Activated T-cell treated with anti-CD3 and anti-CD28 coated beads, Interleukin-2, amount 50 U/mL, for 1 hour (primary cell): ENCODE results near the gene TSR2.
"Not testable (repeated sequence)": the region's sequence is repeated elsewhere in the genome, so short reads cannot be mapped to it uniquely, and the experiment has no call there.

Experiments
- DNase-seq: peaks from one replicate; pipeline ENCODE4 v3.0.0-alpha.2; 2020

Gene TSR2

GRCh38 chrX:54473993-54474859, 34.0 kb downstream of the TSR2 start:
- no peak for DNase-seq

GRCh38 chrX:54479136-54480111, 39.2 kb downstream of the TSR2 start:
- no peak for DNase-seq

GRCh38 chrX:54482839-54483593, 42.8 kb downstream of the TSR2 start:
- no peak for DNase-seq

DNA sequence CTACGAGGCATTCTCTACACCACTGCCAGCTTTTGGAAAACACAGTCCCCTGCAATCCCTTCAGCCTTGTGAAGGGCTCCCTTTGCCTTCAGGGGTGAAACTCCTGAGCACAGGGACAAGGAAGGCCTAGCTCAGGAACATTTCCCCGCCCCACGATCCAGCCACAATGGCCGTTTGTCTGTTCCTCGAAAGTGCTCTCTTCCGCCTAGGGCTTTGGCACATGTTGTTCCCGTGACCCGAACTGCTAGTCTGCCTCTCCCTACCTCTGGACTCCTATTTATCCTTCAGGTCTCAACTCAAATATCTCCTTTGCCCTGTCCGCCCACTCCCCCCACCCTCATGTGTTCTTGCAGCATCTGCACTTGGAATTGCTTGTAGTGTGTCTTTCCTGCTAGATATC, 43.7 kb downstream of the TSR2 start:
- no peak for DNase-seq

- no peak for DNase-seq
Observed at GRCh38 chrX:54484666-54485065, 44.5 kb downstream of the TSR2 start.

DNA sequence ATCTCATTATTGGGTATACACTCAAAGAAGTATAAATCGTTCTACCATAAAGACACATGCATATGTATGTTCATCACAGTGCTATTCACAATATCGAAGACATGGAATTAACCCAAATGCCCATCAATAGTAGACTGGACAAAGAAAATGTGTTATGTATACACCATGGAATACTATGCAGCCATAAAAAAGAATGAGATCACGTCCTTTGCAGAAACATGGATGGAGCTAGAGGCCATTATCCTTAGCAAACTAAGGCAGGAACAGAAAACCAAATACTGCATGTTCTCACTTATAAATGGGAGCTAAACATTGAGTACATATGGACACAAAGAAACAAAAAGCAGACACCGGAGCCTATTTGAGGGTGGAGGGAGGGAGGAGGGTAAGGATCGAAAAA, 49.6 kb downstream of the TSR2 start:
- not testable (repeated sequence) for DNase-seq

DNA sequence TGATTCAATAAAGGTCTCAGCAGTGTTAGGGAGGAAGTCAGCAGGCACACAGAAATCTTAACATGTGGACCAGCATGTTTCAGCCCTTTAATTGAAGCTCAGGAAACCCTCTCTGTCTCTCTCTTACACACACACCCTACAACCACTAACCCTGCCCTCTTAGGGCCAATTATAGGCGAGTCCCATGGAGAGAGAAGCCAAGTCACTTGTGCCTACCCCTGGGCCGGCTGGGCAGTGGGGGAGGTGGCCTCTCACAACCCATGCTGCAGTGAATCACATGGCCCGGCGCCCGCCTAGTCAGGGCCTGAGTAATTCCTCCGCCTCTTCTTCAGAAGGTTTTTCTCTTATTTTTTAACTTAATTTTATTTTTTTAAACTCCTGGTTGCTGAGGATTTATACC, 52.1 kb downstream of the TSR2 start:
- DNase-seq, result no peak

GRCh38 chrX:54494166-54494988, 54.2 kb downstream of the TSR2 start:
- no peak for DNase-seq
